SH-SY5Y (cell line): ENCODE measurements around the gene PDX1.

Experiments
- GATA2 ChIP-seq: IDR thresholded peaks from 2 replicates; pipeline ENCODE4 v1.6.1; 2011; ENCODE audit warnings: mild to moderate bottlenecking, low read depth, low read length
- GATA3 ChIP-seq: IDR thresholded peaks from 2 replicates; pipeline ENCODE4 v1.6.1; 2011; ENCODE audit warnings: low read depth, mild to moderate bottlenecking, low read length, moderate library complexity

GRCh38 chr13:27925220-27925991, 5.6 kb downstream of the PDX1 start:
- TF ChIP-seq GATA2: no peak
- TF ChIP-seq GATA3: no peak
